ENCODE results near the gene LRRTM4. TPM values are rescaled to one million over a fixed set of nuclear protein-coding genes. Genes with fewer than 3 reads are reported as not detected.

Gene LRRTM4
- polyA plus RNA-seq, 1 donor (not counting 4 experiments of a cell fraction or from before 2014, with no cell fraction given): not detected

- no peak for FAIRE-seq
- H3K27me3 ChIP-seq (ENCODE audit: control insufficient read depth, extremely low read depth, insufficient read depth, low read length): no peaks in the 10 kb centered on the region
Measured at GRCh38 chr2:76813084-76813483, 709.1 kb downstream of the LRRTM4 start.

GRCh38 chr2:76812156-76812555, 710.0 kb downstream of the LRRTM4 start:
- H3K27ac ChIP-seq (ENCODE audit: control insufficient read depth, insufficient read depth, low read length): no peak overlapping the region
- dilution Hi-C loops (cut with MboI; ENCODE audit: extremely low pct_ligation_motif_present, low sequenced_read_pairs): no loop called here
- no peaks in the 10 kb centered on the region for H3K36me3 ChIP-seq (ENCODE audit: control insufficient read depth in 2 of 2, extremely low read depth in 1 of 2, insufficient read depth in 2 of 2, low read length in 2 of 2)
- no peak overlapping the region for H3K4me2 ChIP-seq (ENCODE audit: control insufficient read depth, extremely low read depth, insufficient read depth, low read depth, low read length)
- H3K4me1 ChIP-seq (ENCODE audit: control insufficient read depth, extremely low read depth, insufficient read depth, low read length): no peaks in the 10 kb centered on the region
- H4K20me1 ChIP-seq (ENCODE audit: control insufficient read depth, extremely low read depth, insufficient read depth, low read length): no peaks in the 10 kb centered on the region
- no peaks in the 10 kb centered on the region for H3K27me3 ChIP-seq (ENCODE audit: control insufficient read depth, extremely low read depth, insufficient read depth, low read length)
- H2AFZ ChIP-seq (ENCODE audit: control insufficient read depth, low read length): no peak overlapping the region
- DNase-seq (ENCODE audit: low read depth, low spot score): no peak
- no peak for TF ChIP-seq EZH2 (IDR thresholded peaks at IDR 0.05; ENCODE audit: low read length)
- TF ChIP-seq, protein P1, sequence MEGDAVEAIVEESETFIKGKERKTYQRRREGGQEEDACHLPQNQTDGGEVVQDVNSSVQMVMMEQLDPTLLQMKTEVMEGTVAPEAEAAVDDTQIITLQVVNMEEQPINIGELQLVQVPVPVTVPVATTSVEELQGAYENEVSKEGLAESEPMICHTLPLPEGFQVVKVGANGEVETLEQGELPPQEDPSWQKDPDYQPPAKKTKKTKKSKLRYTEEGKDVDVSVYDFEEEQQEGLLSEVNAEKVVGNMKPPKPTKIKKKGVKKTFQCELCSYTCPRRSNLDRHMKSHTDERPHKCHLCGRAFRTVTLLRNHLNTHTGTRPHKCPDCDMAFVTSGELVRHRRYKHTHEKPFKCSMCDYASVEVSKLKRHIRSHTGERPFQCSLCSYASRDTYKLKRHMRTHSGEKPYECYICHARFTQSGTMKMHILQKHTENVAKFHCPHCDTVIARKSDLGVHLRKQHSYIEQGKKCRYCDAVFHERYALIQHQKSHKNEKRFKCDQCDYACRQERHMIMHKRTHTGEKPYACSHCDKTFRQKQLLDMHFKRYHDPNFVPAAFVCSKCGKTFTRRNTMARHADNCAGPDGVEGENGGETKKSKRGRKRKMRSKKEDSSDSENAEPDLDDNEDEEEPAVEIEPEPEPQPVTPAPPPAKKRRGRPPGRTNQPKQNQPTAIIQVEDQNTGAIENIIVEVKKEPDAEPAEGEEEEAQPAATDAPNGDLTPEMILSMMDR (optimal IDR thresholded peaks at IDR 0.05 in 1 of 3, IDR thresholded peaks at IDR 0.05 in 1 of 3, conservative IDR thresholded peaks at IDR 0.05 in 1 of 3; ENCODE audit: extremely low read depth in 1 of 3, insufficient read depth in 2 of 3, low read length in 3 of 3): no peak
- no peaks in the 10 kb centered on the region for H3K79me2 ChIP-seq (ENCODE audit: control insufficient read depth, insufficient read depth, low read length)
- H3K9me1 ChIP-seq (ENCODE audit: control insufficient read depth, extremely low read depth, insufficient read depth, low read length): no peaks in the 10 kb centered on the region
- FAIRE-seq: no peak
- H3K4me3 ChIP-seq (ENCODE audit: control insufficient read depth in 2 of 3, extremely low read depth in 1 of 3, insufficient read depth in 2 of 3, low read depth in 1 of 3, low read length in 3 of 3): no peak overlapping the region
- H3K9ac ChIP-seq (ENCODE audit: control insufficient read depth, extremely low read depth, insufficient read depth, low read length): no peak overlapping the region
- H3K9me3 ChIP-seq (ENCODE audit: control insufficient read depth, low read depth, low read length): peaks cover 4% of the 10 kb centered on the region

More at GRCh38 chr2:76813084-76813483, 709.1 kb downstream of the LRRTM4 start:
- Histone ChIP-seq H4K20me1 (ENCODE audit: control insufficient read depth, extremely low read depth, insufficient read depth, low read length) (no peaks in the 10 kb centered on the region), H2AFZ (ENCODE audit: control insufficient read depth, low read length) (no peak overlapping the region), H3K9me1 (ENCODE audit: control insufficient read depth, extremely low read depth, insufficient read depth, low read length) (no peaks in the 10 kb centered on the region), H3K4me2 (ENCODE audit: control insufficient read depth, extremely low read depth, insufficient read depth, low read depth, low read length) (no peak overlapping the region), H3K4me1 (ENCODE audit: control insufficient read depth, extremely low read depth, insufficient read depth, low read length) (no peaks in the 10 kb centered on the region), H3K79me2 (ENCODE audit: control insufficient read depth, insufficient read depth, low read length) (no peaks in the 10 kb centered on the region), H3K27ac (ENCODE audit: control insufficient read depth, insufficient read depth, low read length) (no peak overlapping the region), H3K9me3 (ENCODE audit: control insufficient read depth, low read depth, low read length) (peaks cover 4% of the 10 kb centered on the region), H3K9ac (ENCODE audit: control insufficient read depth, extremely low read depth, insufficient read depth, low read length) (no peak overlapping the region), H3K36me3 (ENCODE audit: control insufficient read depth in 2 of 2, extremely low read depth in 1 of 2, insufficient read depth in 2 of 2, low read length in 2 of 2) (no peaks in the 10 kb centered on the region), H3K4me3 (ENCODE audit: control insufficient read depth in 2 of 3, extremely low read depth in 1 of 3, insufficient read depth in 2 of 3, low read depth in 1 of 3, low read length in 3 of 3) (no peak overlapping the region)
- TF ChIP-seq, protein P1 (optimal IDR thresholded peaks at IDR 0.05 in 1 of 3, IDR thresholded peaks at IDR 0.05 in 1 of 3, conservative IDR thresholded peaks at IDR 0.05 in 1 of 3; ENCODE audit: extremely low read depth in 1 of 3, insufficient read depth in 2 of 3, low read length in 3 of 3): no peak
- TF ChIP-seq EZH2 (IDR thresholded peaks at IDR 0.05; ENCODE audit: low read length): no peak
- DNase-seq (ENCODE audit: low read depth, low spot score): no peak
- dilution Hi-C loops (cut with MboI; ENCODE audit: extremely low pct_ligation_motif_present, low sequenced_read_pairs): no loop called here
